ENCODE measurements around the gene METTL22.

- TF ChIP-seq CTCF (IDR thresholded peaks at IDR 0.05; ENCODE audit: low read depth, low read length) = no peak
- TF ChIP-seq EZH2phosphoT487 (IDR thresholded peaks at IDR 0.05; ENCODE audit: low read depth) = no peak
Observed at GRCh38 chr16:8628981-8629725, 7.7 kb downstream of the METTL22 start.
